Peyer's patch (tissue), 4 donors: ENCODE results near the gene PDCD1.
"Not testable (repeated sequence)": the region's sequence is repeated elsewhere in the genome, so short reads cannot be mapped to it uniquely, and the experiment has no call there.

ENCODE experiments used
- POLR2A ChIP-seq, 2 donors: fragments of 450-650 bp; IDR thresholded peaks; one replicate each; pipeline ENCODE4 v1.5.1; 2017; ENCODE audit warnings: antibody characterized with exemption in 2 of 2, mild to moderate bottlenecking in 2 of 2, moderate library complexity in 2 of 2
- TF ChIP-seq, protein P1 (sequence below), 6 experiments: fragments of 450-650 bp in 4 of 6; fragments of 200-600 bp in 2 of 6; sonication (generic) in 1 of 6; IDR thresholded peaks; one replicate each; pipeline ENCODE4 v1.5.1; 2017 to 2019; ENCODE audit warnings: antibody characterized with exemption in 6 of 6, mild to moderate bottlenecking in 3 of 6, moderate library complexity in 1 of 6

DNA sequence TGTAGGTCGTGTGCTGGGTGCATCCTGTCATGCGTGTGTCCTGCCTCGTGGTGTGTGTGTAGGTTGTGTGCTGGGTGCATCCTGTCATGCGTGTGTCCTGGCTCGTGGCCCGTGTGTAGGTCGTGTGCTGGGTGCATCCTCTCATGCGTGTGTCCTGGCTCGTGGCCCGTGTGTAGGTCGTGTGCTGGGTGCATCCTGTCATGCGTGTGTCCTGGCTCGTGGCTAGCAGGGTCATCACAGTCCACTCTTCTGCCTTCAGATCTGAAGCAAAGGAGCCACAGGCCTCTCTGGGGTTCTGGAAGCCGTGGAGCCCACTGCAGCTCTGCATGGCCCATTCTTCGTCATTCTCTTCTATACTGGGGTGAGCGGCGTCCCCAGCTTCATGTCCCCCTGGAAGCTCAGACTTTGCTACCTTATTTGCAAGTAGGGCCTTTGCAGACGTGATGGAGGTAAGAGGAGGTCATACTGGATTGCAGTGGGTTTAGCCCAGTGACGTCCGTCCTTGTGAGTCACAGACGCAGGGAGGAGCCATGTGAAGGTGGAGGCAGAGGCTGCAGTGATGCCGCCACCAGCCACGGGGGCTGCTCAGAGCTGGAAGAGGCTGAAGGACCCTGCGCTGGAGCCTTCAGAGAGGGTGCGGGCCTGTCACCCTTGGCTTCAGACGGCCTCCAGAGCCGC is 38.6 kb downstream of the PDCD1 start:
- TF ChIP-seq, protein P1, sequence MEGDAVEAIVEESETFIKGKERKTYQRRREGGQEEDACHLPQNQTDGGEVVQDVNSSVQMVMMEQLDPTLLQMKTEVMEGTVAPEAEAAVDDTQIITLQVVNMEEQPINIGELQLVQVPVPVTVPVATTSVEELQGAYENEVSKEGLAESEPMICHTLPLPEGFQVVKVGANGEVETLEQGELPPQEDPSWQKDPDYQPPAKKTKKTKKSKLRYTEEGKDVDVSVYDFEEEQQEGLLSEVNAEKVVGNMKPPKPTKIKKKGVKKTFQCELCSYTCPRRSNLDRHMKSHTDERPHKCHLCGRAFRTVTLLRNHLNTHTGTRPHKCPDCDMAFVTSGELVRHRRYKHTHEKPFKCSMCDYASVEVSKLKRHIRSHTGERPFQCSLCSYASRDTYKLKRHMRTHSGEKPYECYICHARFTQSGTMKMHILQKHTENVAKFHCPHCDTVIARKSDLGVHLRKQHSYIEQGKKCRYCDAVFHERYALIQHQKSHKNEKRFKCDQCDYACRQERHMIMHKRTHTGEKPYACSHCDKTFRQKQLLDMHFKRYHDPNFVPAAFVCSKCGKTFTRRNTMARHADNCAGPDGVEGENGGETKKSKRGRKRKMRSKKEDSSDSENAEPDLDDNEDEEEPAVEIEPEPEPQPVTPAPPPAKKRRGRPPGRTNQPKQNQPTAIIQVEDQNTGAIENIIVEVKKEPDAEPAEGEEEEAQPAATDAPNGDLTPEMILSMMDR (IDR thresholded peaks at IDR 0.05) = not testable (repeated sequence)
- not testable (repeated sequence) for TF ChIP-seq POLR2A (IDR thresholded peaks at IDR 0.05)
